GM19043 (cell line): ENCODE results near the gene CD99L2.
A peak's percentile ranks its signal among the peaks of the same experiment; 100 is the strongest.

Experiments
- ATAC-seq: cut with Tn5 transposase; IDR thresholded peaks from one replicate; pipeline ENCODE4 v1.9.1; 2021; ENCODE audit warnings: low read depth; ENCODE audit not compliant: unreplicated experiment

CD99L2 gene, protein sequence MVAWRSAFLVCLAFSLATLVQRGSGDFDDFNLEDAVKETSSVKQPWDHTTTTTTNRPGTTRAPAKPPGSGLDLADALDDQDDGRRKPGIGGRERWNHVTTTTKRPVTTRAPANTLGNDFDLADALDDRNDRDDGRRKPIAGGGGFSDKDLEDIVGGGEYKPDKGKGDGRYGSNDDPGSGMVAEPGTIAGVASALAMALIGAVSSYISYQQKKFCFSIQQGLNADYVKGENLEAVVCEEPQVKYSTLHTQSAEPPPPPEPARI

DNA sequence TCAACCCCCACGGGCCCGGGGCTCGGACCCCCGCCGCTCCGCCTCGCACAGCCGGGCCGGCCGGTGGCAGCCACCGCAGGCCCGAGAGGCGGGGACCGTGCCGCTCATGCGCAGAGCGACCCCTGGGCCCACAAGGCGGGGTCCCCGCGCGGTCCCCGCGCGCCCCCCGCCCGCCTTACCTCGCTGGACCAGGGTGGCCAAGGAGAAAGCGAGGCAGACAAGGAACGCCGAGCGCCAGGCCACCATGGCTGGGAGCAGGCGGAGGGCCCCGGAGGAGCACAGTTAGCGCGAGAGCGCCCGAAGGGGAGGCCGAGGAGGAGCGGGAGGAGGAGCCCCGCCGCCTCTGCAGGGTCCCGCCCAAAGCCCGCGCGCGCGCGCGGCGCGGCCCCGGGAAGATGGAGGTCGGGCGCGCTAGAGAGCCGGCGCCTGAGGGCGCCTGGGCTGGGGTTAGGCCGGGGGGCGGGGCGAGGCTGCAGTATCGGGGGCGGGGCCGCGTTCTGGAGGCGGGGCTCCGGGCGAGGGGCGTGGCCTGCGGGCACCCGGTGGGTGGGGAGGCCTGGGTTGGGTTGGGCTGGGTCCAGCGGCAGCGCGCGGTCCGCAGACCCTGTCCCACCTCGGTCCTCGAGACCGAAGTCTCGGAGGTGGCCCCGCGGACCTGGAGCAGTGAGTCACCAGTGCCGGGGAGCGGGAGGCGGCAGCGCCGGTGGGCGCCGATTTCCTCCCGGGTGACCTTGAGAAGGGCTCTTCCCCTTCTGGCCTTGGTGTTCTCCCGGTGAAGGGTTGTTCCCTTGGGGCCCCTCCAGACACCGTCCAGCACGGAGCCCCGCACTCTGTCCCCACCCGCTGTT is at the start of gene CD99L2:
Gene CD99L2, minus strand, starts transcription at position 326 of the 848 bp plus-strand sequence. Its CDS starts 80 bp downstream, at position 246.
- peak; percentile 78 for ATAC-seq

DNA sequence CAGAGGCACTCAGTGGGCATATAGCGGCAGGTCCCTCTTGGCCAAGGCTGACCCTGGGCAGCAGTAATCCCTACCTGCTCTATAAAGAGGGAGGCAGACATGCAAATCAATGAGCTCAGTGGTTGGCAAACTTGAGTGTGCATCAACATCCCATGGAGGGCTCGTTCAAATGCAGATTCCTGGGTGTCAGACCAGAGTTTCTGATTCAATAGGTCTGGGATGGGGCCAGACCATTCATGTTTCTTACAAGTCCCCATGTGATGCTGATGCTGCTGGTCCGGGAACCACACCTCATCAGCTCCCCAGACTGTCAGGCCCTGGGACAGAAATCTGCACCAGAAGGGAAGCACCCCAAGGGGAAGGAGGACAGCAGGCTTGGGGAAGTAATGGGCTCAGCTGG is 45.8 kb upstream of the CD99L2 start:
- ATAC-seq = no peak

DNA sequence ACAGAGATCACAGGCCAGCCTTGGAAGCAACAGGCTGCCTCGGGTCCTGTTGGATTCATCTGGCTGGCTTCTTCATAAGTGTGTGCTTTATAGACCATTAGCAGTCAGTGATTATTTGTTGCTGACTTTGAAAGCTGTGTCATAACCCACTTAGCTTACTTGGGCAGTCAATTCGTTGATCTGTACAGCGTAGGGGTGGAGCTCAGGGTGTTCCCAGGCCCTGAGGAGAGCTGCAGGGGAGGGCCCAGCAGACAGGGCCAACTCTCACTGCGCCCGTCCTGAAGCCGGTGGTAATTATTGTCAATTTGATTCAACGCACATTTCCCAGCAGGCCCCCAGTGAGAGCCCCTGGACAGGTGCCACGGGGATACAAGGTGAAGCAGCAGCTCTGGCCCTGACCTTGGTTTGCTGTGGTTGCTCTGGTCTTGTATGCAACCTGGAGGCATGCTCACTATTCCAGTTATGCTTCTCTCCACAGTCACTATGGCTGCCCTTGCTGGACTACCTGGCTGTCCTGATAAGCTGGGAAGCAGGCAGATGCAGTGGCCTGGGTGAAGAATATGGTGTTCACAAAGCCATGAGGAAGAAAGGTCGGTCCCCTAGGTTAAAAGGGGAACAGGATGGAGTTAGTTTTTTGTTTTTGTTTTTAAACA is 44.6 kb upstream of the CD99L2 start:
- ATAC-seq = no peak

DNA sequence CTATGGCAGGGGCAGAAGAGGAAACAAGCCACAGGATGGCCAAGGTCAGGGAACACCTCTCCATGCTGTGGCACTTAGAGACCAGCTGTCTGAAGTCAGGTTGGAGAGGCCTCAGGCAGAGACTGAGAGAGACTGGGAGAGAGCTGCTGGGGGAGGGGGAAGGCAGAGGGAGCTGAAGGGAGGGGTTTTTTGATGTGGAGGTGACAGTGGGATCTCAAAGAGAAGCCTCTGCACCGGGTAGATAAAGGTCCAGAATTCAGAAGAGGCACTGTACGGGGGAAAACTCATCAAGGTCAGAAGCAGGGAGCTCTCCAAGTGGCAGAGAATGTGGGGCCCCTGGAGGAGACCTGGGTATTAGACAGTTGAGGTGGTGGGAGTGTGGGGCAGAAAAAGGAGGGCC is 43.1 kb upstream of the CD99L2 start:
- no peak for ATAC-seq

DNA sequence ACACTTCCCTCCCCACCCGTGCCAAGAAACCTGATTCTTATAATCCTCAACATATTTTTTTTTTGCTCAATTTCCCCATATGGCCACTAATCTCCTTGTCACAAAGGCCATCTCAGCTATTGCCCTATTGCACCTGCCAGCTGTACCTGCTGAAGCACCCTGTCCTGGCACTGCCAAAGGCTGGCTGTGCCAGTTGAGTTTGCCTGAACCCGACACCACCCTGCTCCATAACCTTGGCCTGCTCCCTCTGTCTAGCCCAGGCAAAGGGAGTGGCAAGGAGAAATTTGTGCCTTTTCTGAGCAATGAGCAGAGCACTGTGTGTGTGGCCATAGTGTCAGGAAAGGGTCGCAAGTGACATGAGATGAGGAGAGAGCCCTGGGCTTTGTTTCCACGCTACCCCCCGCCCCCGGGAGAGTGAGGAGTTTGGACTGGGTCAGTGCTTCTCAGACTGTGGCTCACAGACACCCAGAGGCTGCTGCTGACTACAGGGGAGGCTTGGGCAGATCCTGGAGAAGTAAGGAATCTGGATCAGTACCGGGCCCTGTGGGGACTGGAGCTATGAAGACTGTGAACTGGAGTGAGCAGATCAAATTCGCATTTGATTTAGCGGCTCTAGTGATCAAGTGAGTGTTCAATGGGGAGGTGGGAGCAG is 42.5 kb upstream of the CD99L2 start:
- ATAC-seq = no peak

DNA sequence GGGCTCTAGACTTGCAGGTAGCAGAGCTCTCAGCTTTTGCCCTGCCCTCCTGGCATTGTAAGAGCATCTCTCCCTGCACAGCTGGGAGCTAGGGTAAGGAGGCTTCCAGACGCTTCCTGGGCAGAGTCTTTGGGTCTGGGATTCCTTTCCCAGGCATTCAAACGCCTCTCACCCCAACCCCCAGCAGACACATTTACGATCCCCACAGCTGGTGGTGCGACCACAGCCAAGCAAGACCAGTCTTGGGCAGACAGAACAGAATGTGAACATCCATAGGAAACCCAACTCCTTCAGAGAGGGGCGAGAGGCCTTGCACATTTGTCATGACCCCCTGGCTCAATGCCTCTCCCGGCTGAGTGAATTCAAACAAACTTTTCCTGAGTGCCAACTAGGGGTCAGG is 38.1 kb upstream of the CD99L2 start:
- no peak for ATAC-seq

DNA sequence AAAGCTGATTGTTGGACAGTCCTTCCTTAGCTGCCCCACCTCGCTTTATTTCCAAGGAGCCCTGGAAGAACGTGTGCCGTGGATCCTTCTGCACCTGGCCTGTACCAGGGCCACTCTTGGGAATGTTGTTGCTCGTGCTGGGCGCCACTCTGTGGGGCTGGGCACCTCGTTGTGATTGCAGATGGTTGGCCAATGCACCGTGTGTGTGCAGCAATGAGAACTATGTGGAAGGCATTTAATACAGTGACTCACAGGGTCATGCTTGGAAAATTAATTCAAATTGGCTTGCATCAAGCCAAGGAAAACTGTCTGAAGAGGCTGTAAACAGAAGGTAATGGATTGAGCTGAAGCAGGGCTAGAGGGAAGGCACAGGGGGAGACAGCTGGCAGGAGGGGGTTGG is 37.0 kb upstream of the CD99L2 start:
- ATAC-seq = no peak

DNA sequence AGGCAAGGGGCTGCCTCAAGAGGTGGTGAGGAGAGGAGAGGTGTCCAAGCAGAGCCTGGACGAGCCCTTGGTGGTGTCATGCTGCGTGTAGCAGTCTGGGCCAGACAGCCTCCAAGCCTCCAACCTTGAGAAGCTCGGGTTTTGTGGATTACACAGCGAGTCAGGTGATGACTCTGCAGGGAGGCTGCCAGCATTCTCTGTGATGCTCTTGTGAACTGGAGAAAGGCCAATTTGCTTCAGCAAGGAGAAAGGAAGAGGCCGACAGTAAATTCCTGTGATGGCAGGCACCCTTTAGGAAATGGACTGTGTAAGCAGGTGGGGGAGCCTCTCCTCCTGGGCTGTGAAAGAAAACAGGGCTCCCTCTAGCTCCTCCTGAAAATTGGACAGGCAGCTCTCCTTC is 36.0 kb upstream of the CD99L2 start:
- no peak for ATAC-seq

DNA sequence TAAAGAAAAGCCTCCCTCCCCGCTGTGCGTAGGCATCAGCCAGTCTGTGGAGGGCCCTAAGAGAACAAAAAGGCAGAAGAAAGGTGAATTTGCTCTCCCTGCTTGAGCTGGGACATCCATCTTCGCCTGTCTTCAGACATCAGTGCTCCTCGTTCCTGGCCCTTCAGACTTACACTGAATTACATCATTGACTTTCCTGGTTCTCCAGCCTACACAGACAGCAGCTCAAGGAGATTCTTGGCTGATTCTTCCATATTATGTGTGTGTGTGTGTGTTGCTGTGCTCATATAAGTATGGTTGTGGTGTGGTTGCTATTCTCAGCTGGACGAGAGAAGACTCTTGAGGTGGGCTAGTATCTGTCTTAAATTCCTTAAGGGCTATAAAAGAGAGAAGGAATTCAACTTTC is 35.5 kb upstream of the CD99L2 start:
- no peak for ATAC-seq

DNA sequence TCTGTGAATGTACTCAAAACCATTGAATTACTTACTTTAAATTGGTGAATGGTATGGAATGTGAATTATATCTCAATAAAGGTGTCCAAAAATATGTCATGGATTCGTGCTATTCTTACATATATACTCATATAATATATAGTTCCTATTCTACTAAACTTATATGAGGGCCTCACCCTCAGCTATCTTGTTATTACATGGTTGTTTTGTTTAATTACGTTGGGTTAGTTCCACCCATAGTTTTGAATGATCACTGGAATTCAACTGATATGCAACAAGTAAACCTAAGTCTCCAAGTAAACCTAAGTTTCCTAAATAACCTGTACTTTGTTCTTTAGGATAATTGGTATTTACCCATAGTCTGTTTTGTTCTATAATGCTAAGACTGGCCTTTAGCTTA is 30.6 kb upstream of the CD99L2 start:
- no peak for ATAC-seq

DNA sequence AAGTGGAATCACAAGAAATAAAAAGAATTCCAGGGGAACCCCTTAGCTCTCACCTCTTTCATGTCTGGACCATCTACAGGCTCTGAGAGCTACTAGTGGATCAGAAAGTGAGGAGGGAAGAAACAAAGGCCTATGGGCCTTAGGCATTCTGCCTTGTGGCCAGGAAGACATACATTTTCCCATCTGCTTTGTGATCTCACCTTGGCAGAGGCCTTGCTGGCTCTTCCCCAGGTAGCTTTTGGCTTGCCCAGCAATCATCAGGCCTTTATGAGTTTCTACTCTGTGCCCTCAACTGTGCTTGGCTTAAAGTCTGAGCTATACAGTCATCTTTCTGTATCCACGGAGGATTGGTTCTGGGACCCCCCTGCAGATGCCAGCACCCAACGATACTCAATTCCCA is 28.3 kb upstream of the CD99L2 start:
- ATAC-seq = no peak

DNA sequence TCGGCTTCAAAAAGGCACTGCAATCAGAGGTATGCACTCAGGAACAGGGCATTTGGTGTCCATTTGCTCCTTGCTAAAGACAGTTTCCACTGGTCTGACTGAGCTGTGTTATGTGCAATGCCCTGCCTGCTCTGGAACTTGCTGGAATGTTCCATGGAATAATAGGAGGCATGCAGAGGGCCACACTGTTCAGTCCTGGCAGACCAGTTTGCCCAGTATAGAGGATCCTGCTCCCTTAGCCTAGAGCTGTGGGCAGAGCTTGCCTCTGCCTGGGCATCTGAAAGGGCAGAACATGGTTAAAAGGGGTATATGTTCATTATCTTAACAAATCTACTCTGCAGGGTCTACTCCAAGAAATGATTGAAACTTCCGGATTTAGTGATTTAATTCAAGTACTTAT is 27.8 kb upstream of the CD99L2 start:
- ATAC-seq = no peak

DNA sequence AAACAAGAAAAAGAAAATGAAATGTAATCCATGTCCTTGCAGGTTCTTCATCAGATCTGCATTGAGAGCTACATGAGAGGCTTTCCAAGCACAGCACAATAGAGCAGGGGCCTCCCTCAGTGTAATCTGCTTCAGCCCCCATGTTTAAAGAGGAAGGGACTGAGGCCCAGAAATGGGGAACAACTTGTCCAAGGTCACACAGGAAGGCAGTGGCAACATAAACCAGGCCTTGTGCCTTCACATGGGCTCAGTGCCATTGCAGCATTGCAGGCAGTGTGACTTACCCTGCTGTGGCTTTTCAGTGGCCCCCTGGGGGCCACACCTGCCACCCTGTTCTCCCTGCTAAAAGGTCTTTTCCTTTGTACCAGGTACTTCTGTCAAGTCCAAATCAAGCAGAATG is 20.9 kb upstream of the CD99L2 start:
- no peak for ATAC-seq

DNA sequence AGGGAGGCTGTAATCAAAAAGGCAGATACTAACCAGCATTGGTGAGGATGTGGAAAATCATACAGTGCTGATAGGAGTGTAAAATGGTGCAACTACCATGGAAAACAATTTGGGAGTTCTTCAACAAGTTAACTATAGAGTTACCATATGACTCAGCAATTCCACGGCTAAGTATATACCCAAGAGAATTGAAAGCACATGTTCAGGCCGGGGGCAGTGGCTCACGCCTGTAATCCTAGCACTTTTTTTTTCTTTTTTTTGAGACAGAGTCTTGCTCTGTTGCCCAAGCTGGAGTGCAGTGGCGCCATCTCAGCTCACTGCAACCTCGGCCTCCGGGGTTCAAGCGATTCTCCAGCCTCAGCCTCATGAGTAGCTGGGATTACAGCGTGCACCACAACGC is 15.0 kb upstream of the CD99L2 start:
- no peak for ATAC-seq

DNA sequence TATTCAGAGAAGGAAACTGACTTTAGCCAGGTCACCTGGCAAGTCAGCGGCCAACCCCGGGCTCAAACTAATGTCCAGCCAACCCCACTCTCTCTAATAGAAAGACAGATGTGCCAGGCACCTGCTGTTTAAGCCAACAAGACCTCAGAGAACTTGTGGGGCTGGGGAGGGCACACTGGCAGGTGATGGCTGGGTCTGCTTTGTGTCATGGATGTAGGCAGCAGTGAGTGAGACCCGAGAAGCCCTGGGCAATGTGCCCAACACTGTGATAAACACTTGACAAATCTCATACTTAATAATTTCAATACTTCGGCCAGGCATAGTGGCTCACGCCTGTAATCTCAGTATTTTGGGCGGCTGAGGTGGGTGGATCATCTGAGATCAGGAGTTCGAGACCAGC is 9.0 kb upstream of the CD99L2 start:
- ATAC-seq = no peak

DNA sequence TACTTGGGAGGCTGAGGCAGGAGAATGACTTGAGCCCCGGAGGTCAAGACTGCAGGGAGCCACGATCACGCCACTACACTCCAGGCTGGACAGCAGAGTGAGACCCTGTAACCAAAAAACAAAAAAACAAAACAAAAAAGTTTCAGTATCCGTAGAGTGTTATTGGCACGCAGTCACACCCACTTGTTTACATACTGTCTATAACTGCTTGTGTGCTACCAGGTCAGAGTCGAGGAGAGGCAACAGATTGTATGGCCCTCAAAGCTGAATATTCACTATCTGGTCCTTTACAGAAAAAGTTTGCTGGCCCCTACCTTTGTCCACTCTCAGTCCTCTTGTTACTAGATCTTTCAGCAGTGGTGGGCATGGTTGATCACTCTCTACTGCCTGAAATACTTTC is 8.2 kb upstream of the CD99L2 start:
- ATAC-seq = no peak

DNA sequence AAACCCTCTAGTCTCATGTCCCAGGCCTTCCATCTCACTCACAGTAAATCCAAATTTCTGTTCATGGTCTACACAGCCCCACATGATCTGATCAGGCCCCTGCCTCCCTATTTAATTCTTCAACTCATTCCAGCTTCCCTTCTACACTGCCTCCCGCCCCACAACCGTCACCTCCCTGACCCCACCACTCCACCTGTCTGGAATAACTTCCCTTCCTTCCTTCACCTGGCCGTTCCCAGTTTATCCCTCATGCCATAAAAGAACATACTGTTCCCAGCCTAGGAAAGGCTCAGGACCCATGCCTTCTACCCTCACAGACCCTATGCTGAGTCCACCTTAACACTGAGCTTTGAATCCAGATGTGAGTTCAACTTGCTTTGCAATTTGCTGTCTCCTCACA is 6.8 kb upstream of the CD99L2 start:
- ATAC-seq = no peak

DNA sequence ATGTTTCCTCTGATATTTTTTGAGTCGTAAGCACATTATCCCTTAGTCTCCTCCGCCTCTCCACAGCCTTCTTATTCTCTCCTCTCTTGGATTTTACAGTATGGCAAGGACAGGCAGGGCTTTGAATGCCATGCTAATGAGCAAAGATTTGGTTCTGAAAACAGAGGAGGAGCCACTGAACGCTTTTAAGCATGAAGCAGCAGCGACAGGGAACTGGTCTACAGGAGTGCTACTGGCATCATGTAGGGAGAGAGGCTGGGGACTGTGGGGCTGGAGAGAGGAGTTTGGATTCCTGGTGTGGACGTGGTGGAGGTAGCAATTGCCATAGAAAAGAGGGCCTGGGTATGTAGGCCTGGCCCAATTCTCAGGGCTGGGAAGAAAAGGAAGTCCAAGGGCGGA is 4.6 kb upstream of the CD99L2 start:
- no peak for ATAC-seq

DNA sequence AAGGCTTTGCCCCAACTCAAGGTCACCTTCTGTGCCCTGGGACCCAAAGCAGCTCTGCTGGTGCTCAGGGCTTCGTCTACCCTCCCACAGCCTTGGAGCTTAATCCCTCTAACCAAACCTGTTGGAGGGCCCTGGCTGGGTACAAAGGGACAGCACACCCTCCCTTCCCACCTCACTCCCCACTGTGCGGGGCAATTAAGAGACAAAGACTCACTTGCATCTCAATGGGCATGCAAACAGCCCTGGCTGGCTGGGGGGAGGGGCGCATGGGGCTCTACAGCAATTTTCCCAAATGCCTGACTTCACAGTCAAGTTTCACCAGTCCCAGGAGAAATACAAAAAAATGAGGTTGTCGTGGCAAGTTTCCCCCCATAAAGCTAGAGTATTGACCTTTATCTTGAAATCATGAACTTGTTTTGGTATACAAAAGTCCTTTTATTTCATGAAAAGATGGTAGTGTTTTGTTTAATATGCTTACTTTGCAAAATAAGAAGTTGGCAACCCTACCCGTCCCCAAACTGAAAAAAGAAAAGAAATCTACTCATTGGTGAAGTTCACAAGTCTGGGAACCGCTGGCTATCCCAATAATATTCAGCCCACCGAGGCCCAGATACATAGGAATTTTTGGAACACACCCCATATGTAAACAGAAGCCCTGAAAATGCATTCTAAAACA is 4.1 kb upstream of the CD99L2 start:
- ATAC-seq = no peak

DNA sequence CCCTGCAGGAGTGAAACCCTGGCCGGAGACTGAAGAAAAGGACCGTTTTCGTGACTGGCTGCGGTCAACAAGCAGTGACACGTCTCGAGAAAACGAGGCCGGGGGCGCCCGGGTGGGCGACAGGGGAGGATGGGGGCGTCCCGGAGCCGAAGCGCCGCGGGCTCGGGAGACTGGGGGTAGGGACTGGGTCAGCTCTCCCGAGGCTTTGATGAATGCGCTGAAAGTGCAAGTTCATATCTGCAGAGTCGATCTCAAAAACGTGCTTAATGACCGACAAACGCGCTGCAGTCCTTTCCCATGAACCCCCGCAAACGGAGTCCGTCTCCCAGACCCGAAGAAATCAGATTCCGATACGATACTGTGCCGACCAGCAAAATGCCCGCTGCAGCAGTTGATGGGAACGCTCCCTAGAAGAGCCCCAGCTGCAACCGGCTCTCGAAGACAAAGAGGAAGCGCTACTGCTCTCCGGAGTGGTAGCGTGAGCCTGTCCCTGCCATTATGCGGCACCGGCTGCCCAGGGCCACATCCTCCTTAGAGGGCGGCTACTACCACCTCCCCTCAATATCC is 806 bp upstream of the CD99L2 start:
- ATAC-seq = peak; percentile 57
